NCI-H2081 (cell line): ENCODE data around the gene PIKFYVE.
"Not testable (repeated sequence)": the region's sequence is repeated elsewhere in the genome, so short reads cannot be mapped to it uniquely, and the experiment has no call there.

Source experiments
- DNase-seq, 2 experiments: peaks; one replicate each; lab custom pipeline; 2025; lab: John Stamatoyannopoulos, UW

PIKFYVE gene

DNA sequence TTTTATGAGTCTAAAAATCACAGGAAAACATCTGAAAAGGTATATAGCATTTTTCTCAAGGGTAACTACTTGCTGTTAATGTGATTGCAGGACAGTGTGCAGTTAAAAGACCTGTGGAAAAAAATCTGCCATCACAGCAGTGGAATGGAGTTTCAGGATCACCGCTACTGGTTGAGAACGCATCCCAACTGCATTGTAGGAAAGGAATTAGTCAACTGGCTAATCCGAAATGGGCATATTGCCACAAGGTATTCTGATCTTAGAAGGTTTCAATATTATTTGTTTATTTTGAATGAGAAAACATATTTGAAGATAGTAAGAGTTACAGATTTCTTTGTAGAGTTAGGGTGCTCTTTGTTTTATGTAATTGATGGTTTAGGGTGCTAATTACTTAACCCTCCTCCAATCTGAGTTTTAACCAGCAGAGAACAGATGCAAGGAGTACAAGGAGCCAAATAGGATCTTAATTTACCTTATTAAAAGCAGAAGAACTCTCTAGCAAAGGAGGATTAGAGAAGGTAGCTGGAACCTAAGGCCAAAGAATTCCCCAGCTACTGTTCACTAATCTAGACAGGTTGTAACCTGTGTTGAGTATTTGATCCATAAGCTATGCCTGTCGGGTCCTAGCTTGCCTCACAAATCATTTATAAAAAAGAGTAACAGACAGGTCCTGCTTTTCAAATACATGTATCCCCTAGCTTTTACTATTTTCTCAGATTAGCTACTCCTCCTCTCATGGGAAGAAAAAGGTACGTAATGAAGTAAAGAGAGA, 35.0 kb downstream of the PIKFYVE start:
- DNase-seq: no peak

DNA sequence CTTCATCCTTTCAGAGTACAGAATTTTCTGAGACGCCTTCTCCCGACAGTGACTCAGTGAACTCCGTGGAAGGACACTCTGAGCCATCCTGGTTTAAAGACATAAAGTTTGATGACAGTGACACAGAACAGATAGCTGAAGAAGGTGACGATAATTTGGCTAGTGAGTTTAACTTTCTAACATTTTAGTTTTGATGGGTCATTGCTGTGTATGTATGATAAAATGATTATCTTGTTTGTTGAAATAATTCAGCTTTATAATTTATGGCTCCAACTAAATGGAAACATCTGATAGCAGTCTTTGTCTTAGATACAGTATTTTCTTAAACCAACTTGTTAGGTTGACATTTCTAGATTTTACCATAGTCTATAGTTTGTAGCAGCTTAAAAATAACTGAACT, 38.1 kb downstream of the PIKFYVE start:
- no peak for DNase-seq

DNA sequence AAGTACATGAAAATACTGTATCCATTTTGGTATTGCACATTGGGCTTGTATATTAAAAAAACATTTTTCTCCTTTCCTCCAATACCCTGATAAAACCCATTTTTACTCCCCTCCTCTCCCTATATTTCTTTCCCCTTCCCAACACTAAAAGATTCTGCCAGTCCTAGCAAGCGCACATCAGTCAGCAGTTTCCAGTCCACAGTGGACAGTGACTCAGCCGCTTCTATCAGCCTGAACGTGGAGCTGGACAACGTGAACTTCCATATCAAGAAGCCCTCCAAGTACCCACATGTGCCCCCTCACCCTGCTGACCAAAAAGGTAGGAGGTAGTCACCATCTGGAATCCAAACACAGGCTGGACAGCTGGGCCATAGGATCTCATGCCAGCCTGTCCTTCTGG, 38.6 kb downstream of the PIKFYVE start:
- no peak for DNase-seq

DNA sequence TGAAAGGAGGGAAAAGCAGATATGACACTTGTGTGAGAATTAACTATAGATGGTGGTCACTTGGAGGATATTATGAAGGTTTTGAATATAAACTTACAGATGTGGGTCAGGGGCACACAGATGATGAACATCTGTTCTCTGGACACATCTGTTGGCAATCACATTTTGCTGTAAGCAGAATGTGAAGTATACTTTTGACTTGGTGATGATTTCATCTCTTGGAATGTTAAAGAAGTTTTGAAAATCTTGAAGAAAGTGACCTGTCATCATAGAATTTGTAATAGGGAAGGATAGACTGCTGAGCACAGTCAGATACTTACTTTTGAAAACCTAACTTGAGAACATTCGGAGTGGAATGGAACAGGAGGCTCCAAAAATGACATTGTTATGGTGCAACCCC, 40.2 kb downstream of the PIKFYVE start:
- DNase-seq: no peak

DNA sequence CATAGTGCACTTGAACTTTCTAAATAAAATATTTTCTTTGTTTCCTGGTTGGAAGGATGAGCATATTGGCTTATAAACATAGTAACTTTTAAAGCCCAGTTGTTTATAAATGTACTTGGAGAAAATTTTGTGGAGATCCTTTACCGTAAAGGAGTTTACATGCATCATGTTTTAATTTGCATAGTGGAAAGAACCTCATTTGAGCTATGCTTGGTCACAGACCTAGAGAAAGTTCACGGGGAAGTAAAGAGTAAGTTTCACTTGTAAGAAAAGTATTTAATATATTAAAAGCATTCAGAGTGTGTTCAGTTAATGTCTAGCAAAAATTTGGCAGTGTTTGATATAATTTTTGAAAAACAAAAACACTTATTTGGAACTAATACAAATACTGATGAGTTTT, 45.3 kb downstream of the PIKFYVE start:
- no peak for DNase-seq

DNA sequence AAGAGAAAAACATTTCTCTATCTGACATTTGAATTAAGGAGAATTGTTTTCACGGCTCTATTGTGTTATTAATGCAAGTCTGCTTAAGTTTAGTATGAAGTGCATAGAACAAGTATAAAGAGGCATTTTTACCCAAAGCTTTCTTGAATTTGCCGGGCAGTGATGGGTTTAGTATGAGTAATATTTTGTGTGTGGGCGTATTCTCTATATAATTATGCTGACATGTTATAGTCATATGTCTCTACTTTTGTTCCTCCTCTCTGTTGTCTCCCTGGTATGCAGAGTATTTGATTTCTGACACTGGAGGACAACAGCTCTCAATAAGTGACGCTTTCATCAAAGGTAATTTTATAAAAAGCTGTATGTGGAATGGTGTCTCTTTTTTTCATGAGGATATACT, 45.9 kb downstream of the PIKFYVE start:
- DNase-seq: no peak

DNA sequence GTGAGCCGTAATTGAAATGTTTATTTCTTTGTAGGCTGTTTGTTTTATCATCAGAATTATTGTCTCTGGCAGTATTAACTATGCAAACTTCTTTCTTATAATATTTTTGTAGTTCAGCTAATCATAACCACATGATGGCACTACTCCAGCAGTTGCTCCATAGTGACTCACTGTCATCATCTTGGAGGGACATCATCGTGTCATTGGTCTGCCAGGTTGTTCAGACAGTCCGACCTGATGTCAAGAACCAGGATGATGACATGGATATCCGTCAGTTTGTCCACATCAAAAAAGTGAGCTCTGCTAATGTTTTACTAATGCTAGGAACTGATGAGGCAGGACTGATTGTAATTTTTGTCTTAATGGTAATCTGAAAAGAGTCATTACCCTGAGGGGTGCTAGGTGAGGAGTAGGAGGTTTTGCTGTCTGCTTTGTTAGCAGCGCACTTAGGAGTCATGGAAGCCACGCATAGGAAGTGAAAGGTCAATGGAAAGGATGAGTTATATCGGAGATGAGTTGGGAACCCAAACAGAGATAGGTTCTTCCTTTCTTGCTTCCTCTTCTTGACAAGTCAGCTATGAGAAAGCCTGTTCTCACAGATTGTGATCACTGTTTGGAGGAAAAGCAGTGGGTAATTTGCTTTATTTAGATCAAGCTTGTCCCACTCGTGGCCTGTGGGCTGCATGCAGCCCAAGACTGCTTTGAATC, 49.2 kb downstream of the PIKFYVE start:
- DNase-seq: no peak

DNA sequence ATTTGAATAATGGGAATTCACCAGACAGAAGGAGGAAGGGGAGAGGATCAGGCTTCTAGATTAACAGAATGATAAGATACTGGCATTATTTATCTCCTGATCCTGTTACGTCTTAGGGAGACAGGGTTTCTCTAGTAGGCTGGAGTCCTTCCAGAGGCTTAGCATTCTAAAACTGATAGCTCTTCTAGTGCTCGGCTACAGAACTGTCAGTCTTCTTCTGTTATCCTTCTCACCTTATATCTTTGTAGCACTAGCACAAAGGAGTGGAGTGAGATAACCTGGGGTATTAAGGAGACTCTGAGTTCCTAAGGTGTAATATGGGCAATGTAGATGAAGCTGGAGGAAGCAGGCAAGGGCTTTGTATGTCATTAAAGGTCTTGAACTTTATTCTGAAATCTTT, 52.1 kb downstream of the PIKFYVE start:
- DNase-seq: no peak

DNA sequence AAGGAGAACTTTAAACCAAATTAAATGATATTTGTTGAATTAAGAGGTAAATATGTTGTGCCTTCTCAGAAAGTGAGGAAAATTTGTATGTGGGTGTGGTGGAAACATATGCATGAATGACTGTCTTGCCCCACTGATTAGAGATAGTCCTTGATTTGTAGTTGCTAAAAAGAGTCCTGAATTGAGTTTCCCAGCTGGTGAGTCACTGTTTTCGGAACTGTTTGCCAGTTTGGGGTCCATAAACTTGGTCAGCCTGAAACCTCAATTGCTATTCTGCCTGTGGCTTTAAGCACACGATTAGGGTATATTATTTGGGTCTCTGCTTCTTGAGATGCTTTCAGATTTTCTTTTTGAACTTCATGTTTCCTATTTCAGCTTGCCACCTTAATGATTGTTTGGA, 53.3 kb downstream of the PIKFYVE start:
- DNase-seq: no peak

DNA sequence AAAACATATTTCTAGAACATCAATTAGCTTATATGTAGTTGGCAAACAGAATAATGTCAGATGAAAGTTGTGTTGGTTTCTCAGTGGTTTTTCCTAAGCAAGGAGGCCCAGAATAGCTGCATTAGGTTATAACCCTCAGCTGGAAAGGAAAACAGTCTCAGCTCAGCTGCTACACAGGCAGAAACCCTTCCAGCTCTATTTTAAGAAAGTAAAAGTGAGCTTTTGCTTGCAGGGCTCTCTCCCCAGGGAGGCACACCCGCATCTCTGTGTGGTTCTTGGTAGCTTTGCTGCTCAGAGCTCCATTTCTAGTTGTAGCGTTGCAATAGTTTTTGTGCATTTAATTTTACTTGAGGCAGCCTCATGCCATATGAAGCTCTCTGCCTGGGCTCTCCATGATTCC, 54.6 kb downstream of the PIKFYVE start:
- DNase-seq: no peak

DNA sequence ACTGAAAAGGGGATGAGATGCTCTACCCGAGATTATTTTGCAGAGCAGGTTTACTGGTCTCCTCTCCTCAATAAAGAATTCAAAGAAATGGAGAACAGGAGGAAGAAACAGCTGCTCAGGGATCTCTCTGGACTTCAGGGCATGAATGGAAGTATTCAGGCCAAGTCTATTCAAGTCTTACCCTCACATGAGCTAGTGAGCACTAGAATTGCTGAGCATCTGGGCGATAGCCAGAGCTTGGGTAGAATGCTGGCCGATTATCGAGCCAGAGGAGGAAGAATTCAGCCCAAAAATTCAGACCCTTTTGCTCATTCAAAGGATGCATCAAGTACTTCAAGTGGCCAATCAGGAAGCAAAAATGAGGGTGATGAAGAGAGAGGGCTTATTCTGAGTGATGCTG, 60.0 kb downstream of the PIKFYVE start:
- DNase-seq: no peak

DNA sequence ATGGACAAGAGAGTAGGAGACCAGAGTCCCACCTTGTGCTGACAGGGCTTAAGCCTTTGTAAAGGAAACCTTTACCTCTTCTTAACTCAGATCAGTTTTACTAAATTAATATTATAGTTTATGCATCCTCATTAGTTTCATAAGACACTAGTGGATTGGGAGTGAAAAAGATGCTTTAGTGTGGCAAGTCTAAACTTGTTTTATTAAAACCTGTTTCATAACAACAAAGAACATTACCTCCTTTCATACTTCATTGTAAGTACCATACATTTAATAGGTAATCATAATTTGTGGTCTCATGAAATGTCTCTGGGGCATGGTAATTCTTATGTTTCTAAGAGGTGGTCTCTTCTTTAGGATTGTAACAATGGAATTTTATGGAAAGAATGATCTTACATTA, 63.4 kb downstream of the PIKFYVE start:
- no peak for DNase-seq

DNA sequence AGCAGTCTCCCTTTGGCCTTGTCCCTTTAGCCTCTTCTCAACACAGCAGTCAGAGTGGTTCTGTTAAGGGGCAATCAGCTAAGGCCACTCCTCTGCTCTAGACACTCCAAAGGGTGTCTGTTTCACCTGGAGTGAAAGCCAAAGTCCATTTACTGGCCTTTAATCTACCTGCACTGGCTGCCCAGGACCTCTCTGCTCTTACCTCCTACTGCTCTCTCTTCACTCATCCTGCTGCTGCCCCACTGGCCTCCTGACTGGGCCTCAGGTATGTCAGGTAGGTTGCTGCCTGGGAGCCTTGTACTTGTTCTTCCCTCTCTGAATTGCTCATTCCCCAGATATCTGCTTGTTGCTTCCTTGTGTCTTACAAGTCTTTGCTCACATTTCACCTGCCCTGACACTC, 68.2 kb downstream of the PIKFYVE start:
- DNase-seq: no peak

DNA sequence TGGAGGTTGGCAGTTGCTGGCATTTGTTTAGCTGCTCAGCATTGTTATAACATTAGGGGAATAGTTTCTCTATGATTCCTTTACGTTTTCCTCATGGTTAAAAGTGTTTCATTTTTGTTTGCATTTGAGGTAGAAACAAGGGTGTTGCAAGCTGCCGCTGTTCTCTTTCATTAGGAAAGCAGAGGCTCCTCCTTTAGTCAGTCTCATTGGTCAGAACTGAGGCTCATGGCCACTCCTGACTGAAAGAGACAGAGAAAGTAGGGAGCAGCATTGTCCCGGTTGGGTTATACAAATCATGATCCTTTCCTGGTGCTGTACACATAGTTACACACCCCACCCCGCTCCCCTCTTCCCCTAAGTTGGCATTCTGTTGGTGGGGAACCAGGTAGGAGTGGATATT, 80.7 kb downstream of the PIKFYVE start:
- DNase-seq: no peak

DNA sequence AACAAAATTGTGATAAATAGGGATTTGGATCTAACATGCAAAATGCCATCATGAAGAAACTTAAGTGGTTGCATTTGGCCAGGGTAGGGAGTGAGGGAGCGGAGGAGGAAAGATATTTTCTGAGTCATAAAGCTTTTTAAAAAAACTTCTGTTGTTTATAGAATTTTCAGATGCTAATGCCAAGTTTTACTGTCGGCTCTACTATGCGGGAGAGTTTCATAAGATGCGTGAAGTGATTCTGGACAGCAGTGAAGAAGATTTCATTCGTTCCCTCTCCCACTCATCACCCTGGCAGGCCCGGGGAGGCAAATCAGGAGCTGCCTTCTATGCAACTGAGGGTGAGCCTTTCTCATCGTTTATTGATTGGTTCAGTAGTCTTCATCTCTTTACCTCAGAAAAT, 84.6 kb downstream of the PIKFYVE start:
- DNase-seq: no peak

DNA sequence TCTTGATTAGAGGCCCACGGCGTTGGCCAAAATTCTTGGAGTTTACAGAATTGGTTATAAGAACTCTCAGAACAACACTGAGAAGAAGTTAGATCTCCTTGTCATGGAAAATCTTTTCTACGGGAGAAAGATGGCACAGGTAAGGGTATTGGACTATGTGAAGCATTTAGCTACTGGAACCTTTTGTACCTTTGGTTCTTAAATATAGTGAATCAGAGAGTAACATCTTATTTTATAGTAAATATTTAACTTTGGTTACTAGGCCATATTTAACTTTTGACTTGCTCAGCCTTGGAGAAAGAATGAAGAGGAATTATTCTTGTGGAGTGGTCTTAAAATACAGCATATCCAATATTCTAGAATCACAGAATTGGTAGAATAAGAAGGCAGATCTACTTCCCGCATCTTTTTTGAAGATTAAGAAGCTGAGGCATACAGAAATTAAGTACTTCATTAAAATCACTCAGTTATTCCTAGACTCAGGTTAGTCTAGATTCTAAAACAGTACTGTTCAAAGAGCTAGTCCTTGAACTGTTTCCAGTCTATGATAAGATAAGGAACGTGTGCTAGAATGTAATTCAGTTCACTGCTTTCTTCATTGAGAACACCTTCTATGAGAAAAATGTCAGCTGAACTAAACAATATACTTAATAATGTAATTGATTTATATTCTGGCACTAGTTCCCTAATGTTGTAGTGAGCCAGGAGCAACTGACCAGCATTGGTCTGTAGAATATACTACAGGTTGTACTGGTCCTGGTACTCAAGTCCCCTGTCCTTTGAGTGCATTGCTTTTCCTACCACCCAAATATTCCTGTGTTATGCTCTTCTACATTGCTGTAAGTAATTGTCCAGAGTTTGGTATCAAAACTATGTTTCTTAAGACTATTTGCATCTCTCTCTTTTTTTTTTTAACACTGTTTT, 86.9 kb downstream of the PIKFYVE start:
- DNase-seq: no peak

DNA sequence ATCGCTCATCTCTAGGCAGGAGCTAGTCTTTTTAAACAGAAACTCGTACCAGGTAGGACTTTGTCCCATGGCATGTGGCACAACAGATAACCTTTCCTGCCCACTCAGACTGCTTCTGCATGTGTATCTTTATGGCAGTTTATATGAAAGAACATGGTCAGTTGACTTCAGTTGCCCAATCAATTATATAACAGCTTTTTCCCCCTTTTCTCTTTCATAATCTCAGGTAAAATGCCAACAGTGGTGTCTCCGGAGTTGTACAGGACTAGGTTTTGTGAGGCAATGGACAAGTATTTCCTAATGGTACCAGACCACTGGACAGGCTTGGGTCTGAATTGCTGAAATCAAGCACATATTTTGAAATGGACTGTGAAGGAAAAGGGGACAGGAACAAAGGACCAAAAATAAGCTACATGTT, 88.9 kb downstream of the PIKFYVE start:
- DNase-seq: no peak

DNA sequence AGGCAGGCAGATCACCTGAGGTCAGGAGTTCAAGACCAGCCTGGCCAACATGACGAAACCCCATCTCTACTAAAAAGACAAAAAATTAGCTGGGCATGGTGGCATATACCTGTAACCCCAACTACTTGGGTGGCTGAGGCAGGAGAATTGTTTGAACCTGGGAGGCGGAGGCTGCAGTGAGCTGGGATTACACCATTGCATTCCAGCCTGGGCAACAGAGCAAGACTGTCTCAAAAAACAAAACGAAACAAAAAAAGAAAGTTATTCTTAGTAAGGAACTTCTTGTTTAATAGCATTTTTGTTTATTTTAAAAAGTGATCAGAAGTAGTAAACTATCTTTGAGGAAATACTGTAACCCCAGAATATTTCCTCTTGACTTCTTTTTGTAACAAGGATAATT, 90.4 kb downstream of the PIKFYVE start:
- not testable (repeated sequence) for DNase-seq

DNA sequence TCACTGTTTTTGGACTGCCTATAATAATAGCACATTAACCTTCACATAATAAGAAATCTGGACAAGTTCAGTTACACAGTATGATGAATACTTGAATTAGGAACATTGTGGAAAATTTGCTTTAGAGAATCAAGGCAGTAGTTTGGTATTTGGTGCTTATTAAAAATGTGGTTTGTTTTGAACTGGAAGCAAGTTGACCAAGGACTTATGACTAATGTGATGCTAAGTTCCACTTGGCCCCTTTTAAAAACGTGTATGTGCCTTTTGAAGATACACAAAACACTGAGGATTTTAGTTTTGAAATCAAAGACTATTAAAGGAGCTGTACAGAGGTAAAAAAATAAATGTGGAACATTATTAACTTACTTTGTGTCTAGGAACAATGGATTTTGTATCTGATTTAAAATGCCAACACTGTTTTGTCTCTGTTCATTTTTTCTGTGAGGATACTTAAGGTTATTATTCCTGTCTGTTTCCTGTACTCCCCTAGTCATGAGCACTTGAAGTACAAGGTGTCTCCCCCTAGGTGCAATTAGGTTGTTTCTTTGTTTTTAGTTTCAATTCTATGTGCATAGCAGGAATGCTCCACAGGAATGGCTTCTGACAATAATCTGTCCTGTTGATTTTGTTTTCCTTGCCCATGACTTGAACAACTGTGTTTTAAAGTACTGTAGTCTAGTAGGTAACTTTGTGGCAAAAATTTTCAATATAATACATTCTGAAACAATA, 91.0 kb downstream of the PIKFYVE start:
- no peak for DNase-seq

DNA sequence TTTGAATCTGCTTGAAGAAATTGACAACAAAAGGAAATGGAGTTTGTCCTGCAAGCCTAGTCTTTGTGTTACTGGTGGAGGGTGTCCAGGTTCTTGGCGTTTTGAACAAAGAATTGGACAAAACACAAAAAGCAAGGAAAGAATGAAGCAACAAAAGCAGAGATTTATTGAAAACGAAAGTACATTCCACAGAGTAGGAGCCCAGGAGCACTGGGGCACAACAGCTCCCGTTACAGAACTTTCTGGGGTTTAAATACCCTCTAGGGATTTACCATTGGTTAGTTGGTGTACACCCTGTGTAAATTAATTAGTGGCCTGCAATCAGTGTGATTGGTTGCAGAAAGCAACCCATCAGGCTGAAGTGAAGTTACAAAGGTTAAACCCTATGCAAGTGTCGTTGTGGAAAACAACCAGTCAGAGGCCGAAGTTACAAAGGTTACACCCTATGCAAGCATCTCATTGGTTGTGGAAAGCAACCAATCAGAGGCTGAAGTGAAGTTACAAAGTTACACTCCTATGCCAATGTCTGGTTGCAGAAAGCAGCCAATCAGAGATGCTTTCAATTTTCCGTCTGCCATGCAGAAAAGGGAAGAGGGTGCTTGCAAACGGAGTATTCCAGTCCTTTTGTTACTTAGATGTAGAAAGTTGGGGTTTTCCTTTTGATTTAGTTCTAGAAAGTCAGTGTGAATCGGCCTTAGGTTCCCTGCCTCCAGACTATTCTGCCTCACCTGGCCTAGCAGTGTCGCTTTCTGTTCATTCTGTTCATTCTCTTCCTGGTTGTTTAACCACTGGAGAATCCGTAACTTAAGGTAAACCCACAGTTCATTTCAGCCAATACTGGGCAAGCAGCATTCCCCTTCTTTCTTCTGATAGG, 92.9 kb downstream of the PIKFYVE start:
- DNase-seq: no peak

DNA sequence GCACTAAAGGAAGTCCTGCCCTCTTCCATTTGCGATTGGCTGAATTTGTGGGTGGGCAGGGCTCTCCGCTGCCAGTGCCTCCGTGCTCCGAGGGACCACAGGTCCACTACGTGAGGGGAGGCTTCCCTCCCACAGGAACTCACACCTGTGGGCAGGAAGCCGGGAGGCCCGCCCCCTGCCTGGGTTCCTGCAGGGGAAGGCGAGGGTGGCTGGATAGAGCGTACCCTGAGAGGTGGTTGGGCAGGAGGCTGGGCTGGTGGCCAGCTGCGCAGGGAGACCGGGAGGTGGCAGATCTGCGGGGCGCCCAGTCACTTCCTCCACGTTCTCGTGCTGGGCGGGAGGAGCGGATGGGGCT, 93.6 kb downstream of the PIKFYVE start:
- DNase-seq: no peak
